Measurements from ENCODE around the gene NEURL2. TPM values are rescaled to one million over a fixed set of nuclear protein-coding genes. Genes with fewer than 3 reads are reported as not detected.

The NEURL2 gene
- polyA plus RNA-seq, 3 donors: 0.14 to 1.1 TPM; not detected in 1

DNA sequence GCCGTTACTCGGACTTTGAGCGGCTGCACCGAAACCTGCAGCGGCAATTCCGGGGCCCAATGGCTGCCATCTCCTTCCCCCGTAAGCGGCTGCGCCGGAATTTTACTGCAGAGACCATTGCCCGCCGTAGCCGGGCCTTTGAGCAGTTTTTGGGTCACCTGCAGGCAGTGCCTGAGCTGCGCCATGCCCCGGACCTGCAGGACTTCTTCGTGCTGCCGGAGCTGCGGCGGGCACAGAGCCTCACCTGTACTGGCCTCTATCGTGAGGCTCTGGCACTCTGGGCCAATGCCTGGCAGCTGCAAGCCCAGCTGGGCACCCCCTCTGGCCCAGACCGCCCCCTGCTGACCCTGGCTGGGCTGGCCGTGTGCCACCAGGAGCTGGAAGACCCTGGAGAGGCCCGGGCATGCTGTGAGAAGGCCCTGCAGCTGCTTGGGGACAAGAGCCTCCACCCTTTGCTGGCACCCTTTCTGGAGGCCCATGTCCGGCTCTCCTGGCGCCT, 50.3 kb downstream of the NEURL2 start:
- peaks cover 0 to 1% (median 0%) of the 10 kb centered on the region in 7 donors for H3K9me3 Mint-ChIP-seq
- no peak overlapping the region for H3K27ac ChIP-seq (ENCODE audit: low read depth in 1 of 2, low read length in 2 of 2)
- H3K36me3 Mint-ChIP-seq: peaks cover 52 to 94% of the 10 kb centered on the region in 2 donors
- H3K27me3 Mint-ChIP-seq (ENCODE audit: low read depth in 3 of 3): no peaks in the 10 kb centered on the region
- H4K20me1 ChIP-seq (ENCODE audit: insufficient read depth, low read length): peaks cover 26% of the 10 kb centered on the region
- peaks cover 25% of the 10 kb centered on the region for H3K4me1 Mint-ChIP-seq
- peaks cover 49 to 84% of the 10 kb centered on the region in 2 donors for H3K36me3 ChIP-seq (replicated peaks in 1 of 2; ENCODE audit: control insufficient read depth in 1 of 2, insufficient read depth in 2 of 2, low read length in 2 of 2)
- no peaks in the 10 kb centered on the region for H3K9me3 ChIP-seq (replicated peaks in 1 of 2; ENCODE audit: control insufficient read depth in 1 of 2, insufficient read depth in 1 of 2, low read length in 2 of 2)
- intact Hi-C loops (cut with micrococcal nuclease): no loop called here
- H2AFZ ChIP-seq (ENCODE audit: insufficient read depth, low read depth, low read length, poor library complexity, severe bottlenecking): no peak overlapping the region
- DNase-seq: no peak
- no peak for TF ChIP-seq CTCF (IDR thresholded peaks at IDR 0.05)
- no peak overlapping the region for H3K4me3 Mint-ChIP-seq
- no peaks in the 10 kb centered on the region for H3K27me3 ChIP-seq (ENCODE audit: control insufficient read depth in 2 of 2, insufficient read depth in 2 of 2, low read length in 2 of 2)
- H3K4me1 ChIP-seq (ENCODE audit: control insufficient read depth in 1 of 2, insufficient read depth in 2 of 2, low read length in 2 of 2): peaks cover 20 to 22% of the 10 kb centered on the region in 2 donors
- WGBS (ENCODE audit: insufficient coverage): 97% methylated on average over 25 of the region's 25 CpGs
- H3K9ac ChIP-seq (ENCODE audit: insufficient read depth, low read length, poor library complexity, severe bottlenecking): no peak overlapping the region
- peaks cover 2% of the 10 kb centered on the region for H3K79me2 ChIP-seq (ENCODE audit: insufficient read depth, low read length)
- no peak overlapping the region for H3K4me3 ChIP-seq (replicated peaks in 1 of 3; ENCODE audit: low read depth in 2 of 3, low read length in 3 of 3)
- no peak overlapping the region for H3K27ac Mint-ChIP-seq
- no peak overlapping the region for H3K4me2 ChIP-seq (replicated peaks; ENCODE audit: extremely low read depth, low read length, poor library complexity, severe bottlenecking)

Other genes starting within 250 kb of the NEURL2 start
- gene WFDC11, start 221.0 kb downstream of the NEURL2 start, polyA plus RNA-seq: not detected
- not detected for gene WFDC13, start 189.2 kb downstream of the NEURL2 start, polyA plus RNA-seq
- not detected for gene WFDC10B, start 186.2 kb downstream of the NEURL2 start, polyA plus RNA-seq
- not detected for gene SPINT4, start 168.9 kb downstream of the NEURL2 start, polyA plus RNA-seq
- under 1 TPM in 2 of 3 donors, not detected in 1; 0.12 to 0.73 TPM for gene WFDC3, start 99.3 kb downstream of the NEURL2 start, polyA plus RNA-seq
- gene DNTTIP1, start 99.3 kb downstream of the NEURL2 start, polyA plus RNA-seq: 100 to 1,000 TPM in 2 of 3 donors, 10 to 100 TPM in 1; 68.5 to 158 (median 144) TPM
- under 1 TPM in 2 of 3 donors, not detected in 1; 0.15 to 0.58 TPM for gene UBE2C, start 78.6 kb downstream of the NEURL2 start, polyA plus RNA-seq
- gene TNNC2, start 63.9 kb downstream of the NEURL2 start, polyA plus RNA-seq: 1 to 10 TPM in 2 of 3 donors, under 1 TPM in 1; 0.71 to 1.2 (median 1.0) TPM
- gene SNX21, start 57.4 kb downstream of the NEURL2 start, polyA plus RNA-seq: 10 to 100 TPM; 11.2 to 16.9 (median 12.7) TPM
- gene ACOT8, start 33.8 kb downstream of the NEURL2 start, polyA plus RNA-seq: 10 to 100 TPM; 40.9 to 52.4 (median 44.6) TPM
- gene ZSWIM3, start 33.6 kb downstream of the NEURL2 start, polyA plus RNA-seq: 1 to 10 TPM in 1 of 3 donors, under 1 TPM in 2; 0.29 to 1.5 (median 0.64) TPM
- 1 to 10 TPM; 2.5 to 2.6 (median 2.5) TPM for gene ZSWIM1, start 10.0 kb downstream of the NEURL2 start, polyA plus RNA-seq
- gene SPATA25, start 3.6 kb downstream of the NEURL2 start, polyA plus RNA-seq: under 1 TPM in 1 of 3 donors, not detected in 2; 0.76 TPM
- gene CTSA, start 127 bp upstream of the NEURL2 start, polyA plus RNA-seq: 100 to 1,000 TPM; 279 to 489 (median 366) TPM
- 1 to 10 TPM; 1.6 to 3.0 (median 2.9) TPM for gene PLTP, start 20.9 kb upstream of the NEURL2 start, polyA plus RNA-seq
- gene PCIF1, start 43.5 kb upstream of the NEURL2 start, polyA plus RNA-seq: 10 to 100 TPM; 41.0 to 54.9 (median 50.4) TPM
- gene ZNF335, start 81.0 kb upstream of the NEURL2 start, polyA plus RNA-seq: 10 to 100 TPM in 1 of 3 donors, 1 to 10 TPM in 2; 2.7 to 39.6 (median 3.1) TPM
- 1 to 10 TPM in 2 of 3 donors, under 1 TPM in 1; 0.88 to 4.3 (median 1.6) TPM for gene MMP9, start 117.7 kb upstream of the NEURL2 start, polyA plus RNA-seq
- gene SLC12A5, start 138.0 kb upstream of the NEURL2 start, polyA plus RNA-seq: not detected
- gene NCOA5, start 198.8 kb upstream of the NEURL2 start, polyA plus RNA-seq: 10 to 100 TPM in 1 of 3 donors, 1 to 10 TPM in 2; 4.5 to 10.2 (median 6.0) TPM
- gene CD40, start 227.1 kb upstream of the NEURL2 start, polyA plus RNA-seq: 10 to 100 TPM; 14.4 to 26.1 (median 18.8) TPM